G401 (cell line): ENCODE data around the gene GORASP1. TPM values are rescaled to one million over a fixed set of nuclear protein-coding genes. Genes with fewer than 3 reads are reported as not detected.

Experiments
- DNase-seq: peaks from one replicate; pipeline ENCODE4 v3.0.0-alpha.2; 2015; ENCODE audit warnings: low spot score
- in situ Hi-C: cut with HindIII; loops from 2 replicates; pipeline ENCODE4 v1.10.0; 2016; ENCODE audit warnings: low sequenced_read_pairs, mixed read lengths
- total RNA-seq: library from RNA; depleted of rRNA; stranded (reverse); fragments of >200 nt; shearing (Covaris generic); gene quantifications from 2 replicates; pipeline ENCODE4 v1.2.3, GENCODE V29; 2014

GORASP1 gene
- total RNA-seq, 1 experiment from 2014 or later = 37.3 TPM

DNA sequence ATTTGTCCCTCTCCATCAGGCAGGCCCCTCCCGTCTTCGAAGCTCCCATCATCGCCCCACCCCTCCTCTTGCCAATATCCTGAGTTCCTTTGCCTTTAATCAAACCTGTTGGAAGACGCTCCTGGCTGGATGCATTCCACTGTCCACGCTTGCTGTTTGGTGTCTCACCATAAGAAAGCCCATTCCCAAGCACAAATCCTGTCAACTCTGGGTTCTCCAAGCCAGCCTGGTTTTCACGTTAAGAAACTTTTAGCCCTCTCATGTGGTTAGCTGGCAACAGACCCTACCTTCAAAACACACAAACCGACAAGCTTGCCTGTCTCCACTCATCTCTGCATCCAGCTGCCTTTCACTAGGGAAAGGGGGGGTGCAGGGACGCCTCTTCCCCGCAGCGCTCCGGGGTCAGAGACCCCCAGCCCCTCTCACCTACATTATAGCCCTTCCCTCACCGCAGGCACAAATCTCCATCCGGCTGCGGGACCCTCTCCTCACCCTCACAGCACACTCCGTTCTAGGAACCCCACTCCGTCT is 1.1 kb downstream of the GORASP1 start:
- in situ Hi-C loops = loop anchor here (25.0 kb wide), 1 partner anchor 181 kb away; the partner anchor contains the start of gene CX3CR1
- DNase-seq = peak; percentile 34

DNA sequence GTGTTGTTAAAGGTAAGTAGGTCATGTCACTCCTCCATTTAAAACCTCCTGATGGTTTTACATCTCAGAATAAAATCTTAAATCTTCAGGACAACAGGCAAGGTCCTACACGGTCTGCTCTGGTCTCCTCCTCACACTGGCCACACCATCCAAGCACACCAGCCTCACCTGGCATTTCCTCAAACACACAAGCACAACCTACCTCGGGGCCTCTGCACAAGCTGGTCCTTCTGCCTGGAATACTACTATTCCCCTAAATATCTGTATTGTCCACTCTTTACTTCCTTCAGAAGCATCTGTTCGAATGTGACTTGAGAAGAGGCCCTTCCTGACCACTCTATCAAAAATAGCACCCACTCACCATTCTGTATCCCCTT is 1.8 kb downstream of the GORASP1 start:
- no peak for DNase-seq
- in situ Hi-C loops = loop anchor here (25.0 kb wide), 1 partner anchor 182 kb away; the partner anchor contains the start of gene CX3CR1

DNA sequence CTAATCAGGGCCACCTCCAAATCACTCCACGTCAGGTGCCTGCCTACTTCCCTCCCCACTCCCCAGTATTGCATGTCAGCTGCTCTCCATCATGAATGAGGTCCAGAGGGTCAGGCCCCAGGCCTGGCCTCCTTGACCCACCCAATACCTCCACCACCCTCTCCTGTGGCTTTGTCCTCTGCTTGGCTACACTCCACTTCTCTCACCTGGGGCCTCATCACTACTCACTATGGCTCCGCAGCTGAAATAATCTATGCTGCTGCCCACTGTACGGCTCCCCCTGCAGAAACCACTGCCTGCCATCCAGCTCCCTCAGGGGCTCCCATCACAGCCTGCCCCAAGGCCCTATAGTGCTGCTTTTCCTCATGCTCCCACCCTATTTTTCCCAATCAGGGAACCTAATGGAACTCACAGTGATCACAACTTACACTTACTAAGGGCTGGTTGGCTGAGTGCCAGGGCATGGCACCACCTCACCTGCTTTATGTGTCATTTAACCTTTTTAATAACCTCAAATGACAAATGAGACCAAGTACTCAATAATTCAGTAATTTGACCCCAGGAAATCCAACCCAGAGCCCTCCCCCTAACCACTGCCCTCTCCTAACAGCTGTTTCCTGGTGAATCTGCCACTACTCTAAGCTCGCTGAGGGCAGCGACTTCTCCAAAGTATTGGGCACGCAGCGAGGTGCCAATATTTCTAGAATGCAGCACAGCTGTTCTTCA is 2.3 kb downstream of the GORASP1 start:
- DNase-seq = no peak
- in situ Hi-C loops = loop anchor here (25.0 kb wide), 1 partner anchor 182 kb away; the partner anchor contains the start of gene CX3CR1

DNA sequence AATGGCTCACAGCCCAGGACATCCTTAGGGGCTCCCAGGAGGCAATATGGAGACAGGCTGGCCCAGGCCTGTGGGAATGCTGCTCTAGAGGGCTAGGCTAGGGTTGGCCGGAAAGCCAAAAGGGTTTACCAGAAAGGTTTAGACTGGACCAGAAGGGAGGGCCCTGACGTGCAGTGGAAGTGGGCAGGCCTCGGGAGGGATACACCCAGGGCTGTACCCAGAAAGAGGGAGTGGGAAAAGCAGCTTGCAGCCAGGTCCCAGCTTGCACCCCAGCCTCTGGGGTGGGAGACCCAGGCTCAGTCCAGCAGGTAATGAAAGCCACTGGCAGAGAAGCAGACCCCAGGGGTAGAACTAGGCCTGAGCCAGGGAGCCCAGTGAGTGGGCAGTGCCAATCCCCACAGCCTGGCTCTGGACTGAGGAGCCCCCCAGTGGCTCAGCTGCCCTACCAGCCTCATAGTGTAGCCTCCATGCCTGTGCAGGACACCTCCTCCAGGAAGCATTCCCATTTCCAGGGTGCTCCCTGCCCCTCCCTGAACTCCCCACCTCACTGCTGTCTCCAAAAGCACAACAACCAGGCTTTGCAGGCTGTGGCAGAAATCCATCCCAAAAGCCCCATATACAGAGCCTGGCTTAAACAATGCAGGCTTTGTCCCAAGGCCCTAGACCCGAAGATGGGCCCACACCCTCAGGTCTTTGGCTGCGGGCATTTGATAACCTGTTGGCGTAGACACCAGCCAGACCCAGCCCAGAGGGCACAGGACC is 3.5 kb downstream of the GORASP1 start:
- in situ Hi-C loops = loop anchor here (25.0 kb wide), 1 partner anchor 183 kb away; the partner anchor contains the start of gene CX3CR1
- DNase-seq = no peak

DNA sequence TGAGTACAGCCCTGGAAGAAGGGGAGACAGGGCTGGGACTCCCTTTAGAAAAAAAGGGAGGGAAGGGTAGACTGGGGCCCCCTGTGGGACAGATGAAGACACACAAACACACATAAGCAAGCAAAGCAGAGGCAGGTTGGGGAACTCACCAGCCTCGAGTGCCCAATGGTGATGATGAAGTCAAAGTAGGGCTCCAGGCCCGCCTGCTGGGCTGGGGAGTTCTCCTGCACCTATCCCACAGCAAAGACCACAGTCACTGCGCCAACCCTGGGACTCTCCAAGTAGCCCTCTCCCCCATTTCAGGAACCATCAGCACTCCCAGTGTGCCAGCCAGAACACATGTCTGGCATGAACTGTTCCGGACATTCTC is 4.1 kb downstream of the GORASP1 start:
- DNase-seq = no peak
- in situ Hi-C loops = loop anchor here (25.0 kb wide), 1 partner anchor 184 kb away; the partner anchor contains the start of gene CX3CR1

DNA sequence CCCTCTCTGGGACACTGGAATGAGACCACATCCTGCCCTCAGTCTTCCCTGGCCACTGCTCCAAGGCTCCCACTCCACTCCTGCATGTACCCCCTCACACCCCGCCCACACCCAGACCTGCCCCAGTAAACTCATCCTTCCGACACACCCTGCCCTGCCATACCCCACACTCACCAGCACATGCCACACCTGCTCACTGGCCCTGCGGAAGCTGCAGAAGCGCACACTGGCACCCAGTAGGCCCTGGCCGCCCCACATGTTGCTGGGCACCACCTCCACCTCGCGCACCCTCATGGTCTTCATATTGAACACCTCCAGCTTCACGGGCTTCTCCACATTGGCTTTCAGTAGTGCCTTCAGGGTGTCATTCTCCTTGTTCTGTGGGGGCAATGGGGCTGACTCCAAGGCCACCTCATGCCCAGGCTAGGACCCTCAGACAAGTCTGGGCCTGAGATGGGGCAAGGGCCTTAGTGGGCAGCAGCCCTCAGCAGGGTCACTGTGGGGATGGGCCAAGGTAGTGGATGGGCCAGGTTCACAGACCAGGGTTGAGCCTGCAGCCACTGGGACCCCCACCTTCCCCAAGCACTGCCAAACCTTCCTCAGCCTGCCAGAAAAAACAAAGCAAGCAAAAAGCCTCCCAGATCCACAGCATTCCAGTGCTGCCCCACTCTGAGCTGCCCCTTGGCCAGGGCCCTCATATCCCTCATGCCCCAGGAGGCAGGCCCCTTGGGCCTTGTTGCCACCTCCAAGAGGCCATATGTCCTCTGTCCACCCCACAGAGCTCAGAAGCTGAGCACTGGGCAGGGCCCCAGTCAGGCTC is 4.7 kb downstream of the GORASP1 start:
- in situ Hi-C loops = loop anchor here (25.0 kb wide), 1 partner anchor 185 kb away; the partner anchor contains the start of gene CX3CR1
- DNase-seq = no peak

DNA sequence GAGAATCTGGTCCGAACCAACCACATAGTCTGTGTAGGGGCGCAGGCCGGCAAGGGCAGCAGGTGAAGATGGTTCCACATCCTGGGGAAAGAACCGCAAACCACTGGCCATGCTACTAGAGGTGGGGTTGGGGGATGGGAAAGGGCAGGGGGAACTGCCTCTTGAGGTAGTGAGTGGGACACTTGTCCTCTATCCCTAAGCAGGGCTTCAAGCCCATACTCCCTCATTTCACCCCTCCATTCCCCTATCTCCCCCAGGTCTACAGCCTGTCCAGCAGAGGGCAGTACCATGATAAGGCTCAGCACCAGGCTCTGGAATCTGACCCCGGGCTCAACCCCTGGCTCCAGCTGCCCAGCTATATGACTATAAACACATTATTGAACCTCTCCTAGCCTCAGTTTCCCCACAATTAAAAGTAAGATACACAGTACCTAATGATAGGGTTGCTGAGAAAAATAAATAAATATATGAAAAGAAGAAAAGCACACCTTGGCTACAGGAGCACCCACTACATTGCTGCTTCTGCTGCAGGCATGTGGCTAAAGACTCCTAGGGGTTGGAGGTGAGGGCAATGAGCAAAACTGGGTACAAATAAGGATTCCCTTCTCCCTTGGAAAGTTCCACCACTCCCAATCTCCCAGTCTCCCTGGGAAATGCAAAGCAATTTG is 6.3 kb downstream of the GORASP1 start:
- DNase-seq = peak; percentile 28
- in situ Hi-C loops = loop anchor here (25.0 kb wide), 1 partner anchor 186 kb away; the partner anchor contains the start of gene CX3CR1

DNA sequence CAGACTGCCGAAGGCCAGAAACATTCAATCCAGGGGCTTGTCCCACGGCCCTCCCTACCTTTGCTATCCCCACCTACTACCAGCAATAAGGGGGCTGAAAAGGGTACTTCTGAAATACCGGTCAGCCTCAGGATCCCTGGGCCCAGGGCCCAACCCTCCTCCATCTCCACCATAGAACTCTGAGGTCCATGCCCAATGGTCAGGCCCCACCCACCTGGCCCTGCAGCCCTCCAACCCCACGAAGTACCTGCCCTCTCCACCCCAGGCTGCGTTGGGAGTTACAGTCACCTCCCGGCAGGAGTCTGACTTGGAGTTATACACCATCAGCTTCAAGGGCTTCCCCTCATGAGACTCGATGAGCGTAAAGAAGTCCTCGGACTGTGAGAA is 6.9 kb downstream of the GORASP1 start:
- in situ Hi-C loops = loop anchor here (25.0 kb wide), 1 partner anchor 187 kb away; the partner anchor contains the start of gene CX3CR1
- DNase-seq = no peak

DNA sequence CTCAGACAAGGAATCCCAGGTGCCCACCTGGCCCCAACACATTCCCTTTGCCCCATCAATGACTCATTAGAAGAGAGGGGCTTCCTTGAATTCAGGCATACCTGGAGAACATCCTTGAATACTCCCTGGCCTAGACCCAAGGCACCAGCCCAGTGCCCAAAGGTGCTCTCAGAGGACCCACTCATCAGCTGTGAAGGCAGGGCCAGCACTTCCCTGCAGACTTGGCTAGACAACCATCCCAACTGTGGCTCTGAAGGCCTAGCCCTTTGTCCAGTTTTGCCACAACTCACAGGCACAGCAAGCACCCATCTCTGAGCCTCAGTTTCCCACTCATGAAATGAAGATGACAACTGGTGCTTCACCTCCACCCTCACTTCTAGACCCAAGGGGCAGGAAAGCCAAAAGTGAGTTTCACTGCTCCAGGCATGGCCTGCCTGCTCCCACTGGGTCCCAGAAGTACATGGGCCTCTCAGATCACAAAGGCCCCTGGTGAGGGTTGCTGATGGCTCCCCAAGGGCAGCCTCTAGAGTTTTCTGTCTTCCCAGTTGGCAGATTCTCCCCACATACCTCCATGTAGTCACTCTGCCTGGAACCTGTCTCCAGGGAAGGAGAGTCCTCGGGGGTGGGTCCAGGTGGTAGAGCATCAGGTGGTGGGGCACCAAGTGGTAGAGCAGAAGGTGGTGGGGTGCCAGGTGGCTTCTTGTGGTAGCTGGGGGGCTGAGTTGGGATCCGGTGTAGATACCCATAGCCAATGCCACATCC is 7.5 kb downstream of the GORASP1 start:
- in situ Hi-C loops = loop anchor here (25.0 kb wide), 1 partner anchor 187 kb away; the partner anchor contains the start of gene CX3CR1
- no peak for DNase-seq

DNA sequence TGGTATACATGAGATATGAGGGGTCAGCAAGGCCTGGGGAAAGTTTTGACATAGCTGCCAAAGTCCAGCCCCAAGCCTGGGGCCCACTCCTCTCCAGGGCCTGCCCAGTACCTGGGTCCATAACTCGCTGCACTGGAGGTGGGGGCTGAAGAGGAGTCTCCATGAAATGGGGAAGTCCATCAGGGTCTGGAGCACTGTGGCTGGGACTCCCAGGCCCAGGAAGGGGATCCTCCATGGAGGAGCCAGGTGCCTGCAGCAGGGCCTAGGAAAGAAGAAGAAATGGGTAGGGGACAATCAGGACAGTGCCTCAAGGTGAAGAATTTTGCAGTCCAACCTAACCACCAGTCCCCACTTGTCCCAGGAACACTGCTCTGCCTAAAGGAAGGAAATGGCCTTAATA is 8.2 kb downstream of the GORASP1 start:
- in situ Hi-C loops = no loop called here
- no peak for DNase-seq

DNA sequence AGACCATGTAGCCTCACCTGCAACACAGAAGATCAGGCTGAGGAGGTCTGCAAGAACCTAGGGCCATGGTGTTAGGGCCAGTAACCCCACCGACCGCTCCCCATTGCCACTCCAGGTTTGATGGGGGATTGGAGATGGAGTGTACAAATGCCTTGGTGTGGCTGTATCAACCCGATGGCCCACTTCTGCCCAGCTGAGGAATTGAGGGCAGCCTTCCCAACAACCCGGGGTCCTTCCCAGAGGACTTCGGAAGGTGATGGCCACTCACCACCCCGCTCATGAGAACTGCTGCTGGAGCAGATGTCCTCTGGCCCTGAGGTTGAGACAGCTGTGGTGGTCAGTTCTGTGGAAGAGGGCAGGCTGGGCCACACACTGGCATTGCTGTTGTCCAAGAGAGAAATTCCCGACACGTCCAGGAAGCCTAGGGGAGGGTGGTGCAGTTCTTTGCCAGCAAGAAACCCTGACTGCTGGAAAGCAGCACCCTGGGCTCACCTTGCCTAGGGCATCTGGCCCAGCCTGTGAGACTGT is 8.9 kb downstream of the GORASP1 start:
- DNase-seq = no peak
- in situ Hi-C loops = no loop called here

DNA sequence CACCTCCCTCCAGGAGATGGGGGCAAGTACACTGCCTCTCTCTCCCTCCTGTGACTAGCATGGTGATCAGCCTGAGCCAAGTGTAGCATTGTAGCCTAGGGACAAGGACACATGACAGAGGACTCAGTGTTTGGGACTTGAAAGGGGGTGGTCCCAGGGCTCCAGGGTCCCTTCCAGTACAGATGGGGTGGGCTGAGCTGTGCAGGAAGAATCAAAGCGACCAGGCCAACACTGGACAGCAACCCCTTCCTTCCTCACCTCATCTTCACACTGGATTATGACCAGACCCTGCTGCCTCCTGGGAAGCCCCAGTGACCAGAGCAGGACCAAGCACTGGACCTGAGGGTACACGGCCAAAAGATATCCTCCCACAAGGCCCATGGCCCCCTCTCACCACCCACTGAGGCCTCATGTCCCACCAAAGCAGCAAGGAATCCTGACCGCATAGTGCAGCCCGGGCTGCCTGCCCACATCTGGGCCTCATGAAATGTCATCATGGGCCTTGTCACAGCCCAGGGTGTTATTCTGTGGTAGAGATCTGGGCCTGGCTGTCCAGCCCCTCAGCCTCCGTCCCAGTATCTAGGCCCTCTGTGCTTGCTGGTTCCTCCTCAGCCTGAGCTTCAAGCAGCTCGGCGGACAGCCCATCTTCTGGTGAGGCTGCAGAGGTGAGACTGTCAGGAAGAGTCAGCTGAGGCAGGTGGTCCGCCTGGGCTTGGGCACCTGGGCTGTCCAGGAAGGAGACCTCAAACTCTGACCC is 9.5 kb downstream of the GORASP1 start:
- in situ Hi-C loops = no loop called here

DNA sequence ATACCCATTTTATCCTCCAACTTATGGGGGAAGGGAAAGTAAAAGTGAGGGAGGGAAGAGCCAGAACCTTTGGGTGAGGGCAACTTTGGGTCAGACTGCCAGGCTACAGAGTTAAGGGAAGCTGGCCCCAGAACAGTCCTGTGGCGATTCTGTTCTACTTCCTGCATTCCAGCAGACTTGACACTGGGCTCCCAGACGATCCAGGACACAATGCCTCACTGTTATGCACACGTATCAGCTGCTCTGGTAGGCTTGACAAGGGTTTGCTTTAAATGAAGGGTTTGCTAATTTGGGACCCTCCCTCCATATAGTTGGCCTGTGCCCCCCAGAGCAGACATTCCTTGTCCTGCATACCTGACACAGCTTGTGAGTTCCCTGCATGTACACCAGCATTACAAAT is 10.7 kb downstream of the GORASP1 start:
- in situ Hi-C loops = no loop called here

More for the DNA sequence above, 9.5 kb downstream of the GORASP1 start:
- DNase-seq = no peak

DNA sequence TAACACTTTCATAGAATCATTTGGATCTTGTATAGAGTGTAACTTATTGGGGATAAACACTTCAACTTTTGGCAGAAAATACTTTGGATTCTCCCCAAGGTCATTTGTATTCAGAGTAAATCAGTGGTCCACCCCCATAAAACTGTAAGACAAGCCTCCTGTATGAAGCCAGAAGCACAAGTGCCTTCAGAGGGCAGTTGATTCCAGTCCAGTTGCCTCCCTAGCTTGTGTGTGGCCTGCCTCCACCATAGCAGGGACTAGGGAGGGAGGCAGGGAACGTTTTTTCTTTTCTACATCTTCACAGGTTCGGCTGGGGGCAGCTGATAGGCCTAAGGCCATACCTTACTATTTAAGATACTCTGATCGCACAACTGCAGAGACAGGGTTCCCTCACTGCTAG is 11.6 kb downstream of the GORASP1 start:
- in situ Hi-C loops = no loop called here
- DNase-seq = peak; percentile 32

More for the DNA sequence above, 10.7 kb downstream of the GORASP1 start:
- DNase-seq = peak; percentile 36

DNA sequence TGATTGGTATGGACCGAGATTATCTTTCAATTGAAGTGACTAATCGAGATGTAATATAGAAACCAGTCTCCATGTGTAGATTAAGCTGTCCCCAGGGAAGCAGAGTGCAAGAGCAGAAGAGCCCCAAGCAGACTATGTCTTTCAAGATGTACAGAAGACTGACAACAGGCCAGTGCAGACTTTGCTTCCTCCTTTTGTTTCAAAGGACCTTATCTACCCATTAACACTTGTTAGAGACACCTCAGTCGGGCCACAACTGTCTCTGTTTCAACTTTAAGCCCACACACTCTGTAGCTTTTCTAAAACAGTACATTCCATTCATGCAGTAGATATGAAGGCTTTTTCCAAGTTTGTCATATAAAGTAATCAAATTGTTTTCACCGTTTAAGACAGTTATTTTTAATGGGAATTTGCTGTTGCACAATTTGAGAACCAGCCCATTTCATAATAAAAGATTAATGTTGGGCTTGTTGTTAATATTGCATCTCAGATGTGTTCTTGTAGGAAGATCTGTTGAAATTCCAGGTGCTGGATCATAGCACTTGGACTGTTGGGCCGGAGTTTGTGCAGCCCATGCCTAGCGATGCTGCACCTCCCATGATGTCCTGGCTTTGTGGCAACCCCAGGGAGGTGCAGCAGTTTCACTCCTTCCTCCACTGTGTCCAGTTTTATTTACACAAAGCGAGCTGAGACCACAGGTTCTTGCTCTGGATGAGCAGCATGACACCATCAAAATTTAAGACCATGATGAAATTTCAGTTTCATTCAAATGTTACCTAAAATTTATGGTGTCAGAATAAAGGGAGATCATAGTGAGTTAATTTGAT is 12.4 kb downstream of the GORASP1 start:
- no peak for DNase-seq
- in situ Hi-C loops = no loop called here

DNA sequence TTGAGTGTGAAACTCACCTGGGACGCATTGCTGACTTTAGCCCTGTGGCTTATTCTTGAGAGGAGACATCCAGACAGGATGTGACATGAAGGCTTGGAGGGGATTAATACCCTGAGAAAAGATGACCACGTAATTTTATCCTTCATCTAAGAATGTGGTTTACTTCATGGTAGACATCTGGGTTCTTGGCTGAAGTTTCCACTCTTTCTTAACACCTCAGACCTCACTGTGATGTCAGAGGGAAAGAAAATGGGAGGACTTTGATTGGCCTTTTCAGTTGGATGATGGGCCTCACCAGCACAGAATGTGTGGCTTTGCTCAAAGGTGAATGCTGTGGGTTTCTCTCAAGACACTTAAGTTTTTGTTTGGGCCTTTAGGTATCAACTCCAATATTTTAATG is 16.5 kb downstream of the GORASP1 start:
- in situ Hi-C loops = no loop called here
- DNase-seq = no peak
